OCI-LY7 (cell line): Measurements from ENCODE around the gene EARS2.

Source experiments
- EZH2phosphoT487 ChIP-seq: fragments of 200-600 bp; sonication (generic); IDR thresholded peaks from 2 replicates; pipeline ENCODE4 v1.6.1; 2018; ENCODE audit warnings: low read depth, borderline replicate concordance, mild to moderate bottlenecking, mixed run types, antibody characterized with exemption, low read length, moderate library complexity, mixed read lengths
- TF ChIP-seq, protein P1 (sequence below): fragments of 200-600 bp; sonication (generic); conservative IDR thresholded peaks from 2 replicates; pipeline ENCODE4 v1.5.1; 2014; ENCODE audit warnings: mild to moderate bottlenecking, antibody characterized with exemption, low read length, moderate library complexity, mixed read lengths

DNA sequence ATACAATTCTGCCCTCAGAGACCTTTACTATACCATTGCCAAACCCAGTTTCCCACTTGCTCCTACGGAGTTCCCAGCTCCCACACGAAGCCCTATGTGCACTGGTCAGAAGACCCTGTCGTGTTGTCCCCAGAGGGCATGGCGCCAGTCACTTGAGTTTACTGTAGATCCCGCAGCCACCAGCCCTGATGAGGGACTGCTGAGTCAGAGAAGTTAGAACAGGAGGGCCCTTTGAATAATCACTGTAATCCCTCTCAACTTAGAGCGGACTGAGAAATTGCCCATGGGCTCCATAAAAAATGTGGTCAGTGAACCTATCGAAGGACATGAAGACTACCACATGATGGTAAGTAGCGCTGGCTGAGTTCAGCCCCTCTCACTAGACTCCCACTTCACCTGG, 9.6 kb upstream of the EARS2 start:
- TF ChIP-seq EZH2phosphoT487 = no peak
- TF ChIP-seq, protein P1, sequence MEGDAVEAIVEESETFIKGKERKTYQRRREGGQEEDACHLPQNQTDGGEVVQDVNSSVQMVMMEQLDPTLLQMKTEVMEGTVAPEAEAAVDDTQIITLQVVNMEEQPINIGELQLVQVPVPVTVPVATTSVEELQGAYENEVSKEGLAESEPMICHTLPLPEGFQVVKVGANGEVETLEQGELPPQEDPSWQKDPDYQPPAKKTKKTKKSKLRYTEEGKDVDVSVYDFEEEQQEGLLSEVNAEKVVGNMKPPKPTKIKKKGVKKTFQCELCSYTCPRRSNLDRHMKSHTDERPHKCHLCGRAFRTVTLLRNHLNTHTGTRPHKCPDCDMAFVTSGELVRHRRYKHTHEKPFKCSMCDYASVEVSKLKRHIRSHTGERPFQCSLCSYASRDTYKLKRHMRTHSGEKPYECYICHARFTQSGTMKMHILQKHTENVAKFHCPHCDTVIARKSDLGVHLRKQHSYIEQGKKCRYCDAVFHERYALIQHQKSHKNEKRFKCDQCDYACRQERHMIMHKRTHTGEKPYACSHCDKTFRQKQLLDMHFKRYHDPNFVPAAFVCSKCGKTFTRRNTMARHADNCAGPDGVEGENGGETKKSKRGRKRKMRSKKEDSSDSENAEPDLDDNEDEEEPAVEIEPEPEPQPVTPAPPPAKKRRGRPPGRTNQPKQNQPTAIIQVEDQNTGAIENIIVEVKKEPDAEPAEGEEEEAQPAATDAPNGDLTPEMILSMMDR = no peak
